K562 (cell line): ENCODE measurements around the gene PFKP. TPM values are rescaled to one million over a fixed set of nuclear protein-coding genes. Genes with fewer than 3 reads are reported as not detected.
A peak's percentile ranks its signal among the peaks of the same experiment; 100 is the strongest.

Experiments
- ATAC-seq: fragments of 200-7000 bp; cut with Tn5 transposase; 3 replicates; pipeline ENCODE4 v1.9.1; 2020; ENCODE audit warnings: moderate library complexity
- BruUV-seq: library from RNA; stranded (reverse); fragments of 400-500 nt; replicated peaks from 2 replicates; lab custom pipeline; 2021; lab: Mats Ljungman, UMichigan
- CTCF ChIA-PET: fragments of 300-600 bp; formaldehyde crosslinking; extraction: SDS; loops from one replicate; lab custom pipeline; 2021; ENCODE audit warnings: low intra/inter-chr PET ratio; lab: Yijun Ruan, JAX
- POLR2A ChIA-PET: fragments of 300-600, 350-650 bp; sonication (Branson Sonifier 250); formaldehyde crosslinking; extraction: SDS; loops from one replicate; lab custom pipeline; 2021; ENCODE audit warnings: antibody characterized with exemption, inconsistent platforms; lab: Yijun Ruan, JAX
- DNase-seq, 4 experiments: peaks; one replicate each; pipeline versions ENCODE4 v3.0.0 to v3.0.0-alpha.2; 2011 to 2018; ENCODE audit warnings: low spot score in 3 of 4, mixed read lengths in 3 of 4; ENCODE audit errors: extremely low read depth in 1 of 4
- FAIRE-seq: peaks from 2 replicates; lab custom pipeline; 2011; peaks lifted over from hg19 to GRCh38; lab: Jason Lieb, UNC
- H2AFZ ChIP-seq: 2 replicates; pipeline ENCODE4 v1.6.0; 2011; ENCODE audit warnings: low read depth, low read length, control low read depth, inconsistent platforms
- H3K27ac ChIP-seq: fragments of 200-600 bp; 3 replicates; pipeline ENCODE4 v1.8.0; 2011; ENCODE audit warnings: low read depth, mild to moderate bottlenecking, control low read depth, inconsistent platforms, low read length, moderate library complexity, mixed read lengths; ENCODE audit errors: extremely low read depth
- H3K27me3 ChIP-seq, 2 experiments: fragments of 300-600 bp in 1 of 2; 2 replicates in 1 of 2; 3 replicates in 1 of 2; pipeline versions ENCODE4 v1.6.0 to v1.8.0; 2011; ENCODE audit warnings: inconsistent platforms in 2 of 2, low read length in 2 of 2, mild to moderate bottlenecking in 1 of 2, mixed read lengths in 1 of 2, moderate library complexity in 1 of 2; ENCODE audit not compliant: control insufficient read depth in 2 of 2, insufficient read depth in 2 of 2
- H3K36me3 ChIP-seq: fragments of 300-600 bp; 3 replicates; pipeline ENCODE4 v1.8.0; 2011; ENCODE audit warnings: mild to moderate bottlenecking, low read length, inconsistent platforms; ENCODE audit not compliant: control insufficient read depth, insufficient read depth
- H3K4me1 ChIP-seq, 2 experiments: fragments of 200-600 bp in 1 of 2; replicated peaks in 1 of 2; 2 replicates in 1 of 2; 3 replicates in 1 of 2; pipeline versions ENCODE4 v1.5.1 to v1.8.0; 2011; ENCODE audit warnings: inconsistent platforms in 2 of 2, low read length in 2 of 2, mild to moderate bottlenecking in 1 of 2, mixed read lengths in 1 of 2, moderate library complexity in 1 of 2; ENCODE audit not compliant: control insufficient read depth in 2 of 2, insufficient read depth in 2 of 2
- H3K4me2 ChIP-seq: 2 replicates; pipeline ENCODE4 v1.6.1; 2011; ENCODE audit warnings: low read length, control low read depth, inconsistent platforms, mixed read lengths; ENCODE audit not compliant: insufficient read depth
- H3K4me3 ChIP-seq: fragments of 200-600 bp; sonication (generic), shearing (Covaris generic); 2 replicates; pipeline ENCODE4 v1.5.1; 2016; ENCODE audit warnings: control low read depth, inconsistent platforms
- H3K79me2 ChIP-seq: fragments of 200-600 bp; 3 replicates; pipeline ENCODE4 v1.8.0; 2011; ENCODE audit warnings: low read length, inconsistent platforms; ENCODE audit not compliant: control insufficient read depth, insufficient read depth
- H3K9ac ChIP-seq, 2 experiments: 2 replicates each; pipeline versions ENCODE4 v1.6.0 to v1.6.1; 2011; ENCODE audit warnings: low read depth in 2 of 2, low read length in 2 of 2, control low read depth in 1 of 2, inconsistent platforms in 1 of 2, mild to moderate bottlenecking in 1 of 2, mixed read lengths in 1 of 2; ENCODE audit not compliant: insufficient read depth in 1 of 2
- H3K9me1 ChIP-seq: one replicate; pipeline ENCODE4 v1.6.0; 2011; ENCODE audit warnings: inconsistent platforms, mild to moderate bottlenecking, low read length, moderate library complexity; ENCODE audit not compliant: control insufficient read depth, insufficient read depth
- H3K9me3 ChIP-seq: replicated peaks from 2 replicates; pipeline ENCODE4 v1.5.1; 2011; ENCODE audit warnings: low read depth, low read length, inconsistent platforms; ENCODE audit not compliant: control insufficient read depth, insufficient read depth
- H4K20me1 ChIP-seq: replicated peaks from 2 replicates; pipeline ENCODE4 v1.6.1; 2011; ENCODE audit warnings: low read length, inconsistent platforms, mixed read lengths; ENCODE audit not compliant: control insufficient read depth, insufficient read depth
- EGR1 ChIP-seq: fragments of 450-650 bp; conservative IDR thresholded peaks from 2 replicates; pipeline ENCODE4 v1.6.1; 2017; ENCODE audit warnings: mild to moderate bottlenecking
- ELF4 ChIP-seq: fragments of 450-650 bp; formaldehyde crosslinking; IDR thresholded peaks from 2 replicates; pipeline ENCODE4 v1.4.0; 2022; ENCODE audit warnings: missing genetic modification characterization
- ETV6 ChIP-seq, 3 experiments: fragments of 150-350 bp in 1 of 3; sonication (generic) in 1 of 3; formaldehyde crosslinking in 1 of 3; IDR thresholded peaks; 2 replicates each; pipeline versions ENCODE4 v1.6.1 to v1.8.0; 2014 to 2022; ENCODE audit warnings: borderline replicate concordance in 2 of 3, low read depth in 2 of 3, antibody characterized with exemption in 1 of 3, low read length in 1 of 3, mild to moderate bottlenecking in 1 of 3, missing genetic modification reagents in 1 of 3
- GATAD2A ChIP-seq: fragments of 450-650 bp; IDR thresholded peaks from 2 replicates; pipeline ENCODE4 v1.6.1; 2017
- HDAC6 ChIP-seq: IDR thresholded peaks from 2 replicates; pipeline ENCODE4 v1.6.1; 2012; ENCODE audit warnings: low read depth, mild to moderate bottlenecking, control low read depth, inconsistent platforms, low read length, moderate library complexity
- L3MBTL2 ChIP-seq: fragments of 450-650 bp; IDR thresholded peaks from 2 replicates; pipeline ENCODE4 v1.6.1; 2016; ENCODE audit warnings: mild to moderate bottlenecking, moderate library complexity
- NR2C2 ChIP-seq, 2 experiments: fragments of 200-800 bp in 1 of 2; sonication (Bioruptor generic) in 1 of 2; sonication (generic) in 1 of 2; formaldehyde crosslinking in 1 of 2; IDR thresholded peaks; 2 replicates each; pipeline versions ENCODE4 v1.6.1 to v1.8.0; 2016 to 2022; ENCODE audit warnings: mild to moderate bottlenecking in 1 of 2, missing compliant biosample characterization in 1 of 2, missing genetic modification characterization in 1 of 2, missing genetic modification reagents in 1 of 2
- ZNF778 ChIP-seq: fragments of 450-650 bp; formaldehyde crosslinking; IDR thresholded peaks from 2 replicates; pipeline ENCODE4 v1.4.0; 2020; ENCODE audit warnings: mild to moderate bottlenecking, moderate library complexity
- WGBS: fragments of 100-300 bp; shearing (Covaris generic); methylation state at CpG from one replicate; pipeline ENCODE4 v1.1.6; 2016; ENCODE audit warnings: low coverage, mixed read lengths; ENCODE audit not compliant: insufficient coverage; ENCODE audit errors: missing lambda C conversion rate; 5-methylcytosine and 5-hydroxymethylcytosine counted together
- in situ Hi-C: fragments of 300-500 bp; cut with MboI; formaldehyde crosslinking; loops from 4 replicates; pipeline ENCODE4 v1.15.0; 2018; ENCODE audit warnings: inconsistent platforms, mixed read lengths
- intact Hi-C: fragments of 100-400 bp; cut with micrococcal nuclease; formaldehyde crosslinking; loops from 2 replicates; pipeline ENCODE4 v1.14.2; 2022
- polyA plus RNA-seq, 8 experiments: library from polyadenylated mRNA; depleted of rRNA in 4 of 8; stranded (reverse) in 5 of 8; unstranded in 3 of 8; fragments of >200 nt; fragmentation: Nextera tagmentation in 2 of 8; fragmentation: Illumina TruSeq in 1 of 8; extraction: Ambion mirVana in 2 of 8; extraction: Trizol in 1 of 8; gene quantifications; 2 replicates each; pipeline versions ENCODE4 v1.2.1 to v1.2.3, GENCODE V29; 2011 to 2014; ENCODE audit warnings: inconsistent platforms in 1 of 8, missing spikeins in 1 of 8
- total RNA-seq, 7 experiments: library from RNA; depleted of rRNA in 6 of 7; stranded (reverse); fragments of >200 nt in 6 of 7; fragmentation: Illumina TruSeq in 2 of 7; extraction: Trizol in 2 of 7; gene quantifications; 2 replicates each; pipeline versions ENCODE4 v1.2.1 to v1.2.3, GENCODE V29; 2011 to 2021; ENCODE audit warnings: low replicate concordance in 1 of 7
- TF ChIP-seq, protein P1 (sequence below): fragments of 250-450 bp; sonication (Bioruptor Pico); IDR thresholded peaks from 2 replicates; pipeline ENCODE4 v1.4.0; 2020; ENCODE audit warnings: mild to moderate bottlenecking, moderate library complexity
- TF ChIP-seq, protein P2 (sequence below), 2 experiments: IDR thresholded peaks; 2 replicates each; pipeline ENCODE4 v1.6.1; 2011; ENCODE audit warnings: borderline replicate concordance in 1 of 2, control low read depth in 1 of 2, low read depth in 1 of 2, low read length in 1 of 2, mild to moderate bottlenecking in 1 of 2, mixed read lengths in 1 of 2, moderate library complexity in 1 of 2; ENCODE audit not compliant: insufficient read depth in 1 of 2, insufficient read length in 1 of 2, poor library complexity in 1 of 2, severe bottlenecking in 1 of 2; ENCODE audit errors: extremely low read depth in 1 of 2
- TF ChIP-seq, protein P3 (sequence below), 2 experiments: fragments of 450-650 bp; conservative IDR thresholded peaks; 2 replicates each; pipeline ENCODE4 v1.6.1; 2017; ENCODE audit warnings: mild to moderate bottlenecking in 2 of 2, moderate library complexity in 2 of 2

PFKP gene
- total and polyA plus RNA-seq, 9 of the 15 experiments (the other 6 are each of a cell fraction or from before 2014, with no cell fraction given) = 23.5 to 116 (median 62.1) TPM

DNA sequence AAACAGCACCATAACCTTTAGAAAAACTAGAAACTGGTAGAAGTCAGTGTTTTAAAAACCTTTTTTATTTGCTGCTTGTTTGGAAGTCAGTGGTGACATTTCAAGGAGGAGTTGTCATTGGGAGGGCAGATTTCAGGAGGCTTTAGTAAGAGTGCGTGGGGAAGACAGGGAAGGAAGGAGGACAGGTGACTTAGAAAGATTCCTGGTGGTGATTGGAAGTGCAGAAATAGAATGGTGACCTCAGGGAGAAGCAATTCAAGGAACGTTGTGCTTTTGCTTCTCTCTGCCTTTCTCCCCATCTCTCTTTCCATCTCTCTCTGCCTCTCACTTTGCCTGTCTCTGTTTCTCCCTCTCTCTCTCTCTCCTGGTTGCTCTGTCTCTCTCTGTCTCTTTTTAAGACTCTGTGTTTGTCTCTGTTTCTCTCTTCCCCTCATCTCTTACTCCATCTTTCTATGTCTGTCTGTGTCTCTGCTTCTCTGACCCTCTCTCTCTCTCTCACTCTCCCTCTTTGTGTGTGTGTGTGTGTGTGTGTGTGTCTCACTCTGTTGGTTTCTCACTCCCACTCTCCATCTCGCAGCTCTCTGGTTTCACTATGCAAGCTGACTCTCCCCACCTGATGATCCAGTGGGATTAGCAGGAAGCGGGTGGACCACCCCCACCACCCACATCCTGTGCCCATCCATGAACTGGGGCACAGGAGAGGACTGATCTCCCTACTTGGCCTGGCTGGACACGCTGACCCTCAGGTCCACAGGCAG, 10.9 kb upstream of the PFKP start (continued):
- TF ChIP-seq, protein P1, sequence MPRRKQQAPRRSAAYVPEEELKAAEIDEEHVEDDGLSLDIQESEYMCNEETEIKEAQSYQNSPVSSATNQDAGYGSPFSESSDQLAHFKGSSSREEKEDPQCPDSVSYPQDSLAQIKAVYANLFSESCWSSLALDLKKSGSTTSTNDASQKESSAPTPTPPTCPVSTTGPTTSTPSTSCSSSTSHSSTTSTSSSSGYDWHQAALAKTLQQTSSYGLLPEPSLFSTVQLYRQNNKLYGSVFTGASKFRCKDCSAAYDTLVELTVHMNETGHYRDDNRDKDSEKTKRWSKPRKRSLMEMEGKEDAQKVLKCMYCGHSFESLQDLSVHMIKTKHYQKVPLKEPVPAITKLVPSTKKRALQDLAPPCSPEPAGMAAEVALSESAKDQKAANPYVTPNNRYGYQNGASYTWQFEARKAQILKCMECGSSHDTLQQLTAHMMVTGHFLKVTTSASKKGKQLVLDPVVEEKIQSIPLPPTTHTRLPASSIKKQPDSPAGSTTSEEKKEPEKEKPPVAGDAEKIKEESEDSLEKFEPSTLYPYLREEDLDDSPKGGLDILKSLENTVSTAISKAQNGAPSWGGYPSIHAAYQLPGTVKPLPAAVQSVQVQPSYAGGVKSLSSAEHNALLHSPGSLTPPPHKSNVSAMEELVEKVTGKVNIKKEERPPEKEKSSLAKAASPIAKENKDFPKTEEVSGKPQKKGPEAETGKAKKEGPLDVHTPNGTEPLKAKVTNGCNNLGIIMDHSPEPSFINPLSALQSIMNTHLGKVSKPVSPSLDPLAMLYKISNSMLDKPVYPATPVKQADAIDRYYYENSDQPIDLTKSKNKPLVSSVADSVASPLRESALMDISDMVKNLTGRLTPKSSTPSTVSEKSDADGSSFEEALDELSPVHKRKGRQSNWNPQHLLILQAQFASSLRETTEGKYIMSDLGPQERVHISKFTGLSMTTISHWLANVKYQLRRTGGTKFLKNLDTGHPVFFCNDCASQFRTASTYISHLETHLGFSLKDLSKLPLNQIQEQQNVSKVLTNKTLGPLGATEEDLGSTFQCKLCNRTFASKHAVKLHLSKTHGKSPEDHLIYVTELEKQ = no peak
- TF ChIP-seq ELF4 (CRISPR knock-in tag) = no peak

DNA sequence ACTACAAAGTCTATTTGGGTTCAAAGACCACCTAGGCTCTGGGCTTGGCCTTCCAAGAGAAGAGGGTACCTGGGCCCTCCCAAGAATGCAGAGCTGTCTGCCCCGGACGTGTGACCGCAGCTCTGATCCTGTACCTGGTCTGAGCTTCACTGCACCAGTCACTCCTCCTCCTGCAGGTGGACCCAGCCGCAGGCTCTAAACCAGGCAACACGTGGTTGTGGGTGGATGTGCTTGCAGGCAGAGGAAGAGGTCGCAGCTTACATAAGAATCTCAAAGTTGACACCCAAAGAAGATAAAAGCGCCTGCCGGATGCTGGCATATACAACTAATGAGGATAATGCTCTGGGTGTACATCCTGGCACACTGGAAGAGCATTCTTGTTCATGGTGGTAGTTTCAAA, 9.4 kb upstream of the PFKP start:
- H3K9ac ChIP-seq = no peak overlapping the region
- peaks cover 2 to 19% of the 10 kb centered on the region in 2 experiments; a peak in 3 of 5 replicates for H3K27me3 ChIP-seq
- DNase-seq (no peak), ATAC-seq (peak; percentile 57), FAIRE-seq (no peak)
- no TSS peak for BruUV-seq
- peaks cover 0 to 17% of the 10 kb centered on the region in 2 experiments; a peak in 4 of 5 replicates for H3K4me1 ChIP-seq
- intact Hi-C loops = no loop called here
- H3K36me3 ChIP-seq = no peaks in the 10 kb centered on the region
- no peak overlapping the region for H3K4me3 ChIP-seq
- CTCF ChIA-PET = no interaction called here
- no peaks in the 10 kb centered on the region for H3K9me1 ChIP-seq
- no peak overlapping the region for H2AFZ ChIP-seq
- H3K4me2 ChIP-seq = no peak overlapping the region
- 17% methylated on average over 8 of the region's 8 CpGs for WGBS
- H3K27ac ChIP-seq = no peak overlapping the region
- H3K79me2 ChIP-seq = no peaks in the 10 kb centered on the region
- in situ Hi-C loops = no loop called here
- no peaks in the 10 kb centered on the region for H4K20me1 ChIP-seq
- POLR2A ChIA-PET = interaction anchor here (0.6 kb wide), 1 partner anchor 1251 kb away, joined by 3 read pairs; no protein-coding TSS in a partner anchor
- no peaks in the 10 kb centered on the region for H3K9me3 ChIP-seq
- TF ChIP-seq GATAD2A (no peak), L3MBTL2 (peak; percentile 74), ZNF778 (CRISPR knock-in tag) (no peak), EGR1 (peak; percentile 25; the same call in 1 of the 2 replicates), NR2C2 (CRISPR knock-in tag; IDR thresholded peaks at IDR 0.05) (no peak), NR2C2 (tag; IDR thresholded peaks at IDR 0.05) (no peak), ETV6 (IDR thresholded peaks at IDR 0.05; ENCODE audit: borderline replicate concordance in 1 of 2, low read depth in 2 of 2, low read length in 1 of 2) (no peak), ETV6 (CRISPR knock-in tag; IDR thresholded peaks at IDR 0.05; ENCODE audit: borderline replicate concordance) (no peak), HDAC6 (no peak)
- TF ChIP-seq, protein P2, sequence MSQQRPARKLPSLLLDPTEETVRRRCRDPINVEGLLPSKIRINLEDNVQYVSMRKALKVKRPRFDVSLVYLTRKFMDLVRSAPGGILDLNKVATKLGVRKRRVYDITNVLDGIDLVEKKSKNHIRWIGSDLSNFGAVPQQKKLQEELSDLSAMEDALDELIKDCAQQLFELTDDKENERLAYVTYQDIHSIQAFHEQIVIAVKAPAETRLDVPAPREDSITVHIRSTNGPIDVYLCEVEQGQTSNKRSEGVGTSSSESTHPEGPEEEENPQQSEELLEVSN (IDR thresholded peaks at IDR 0.05; ENCODE audit: borderline replicate concordance in 1 of 2, extremely low read depth in 1 of 2, insufficient read depth in 1 of 2, insufficient read length in 1 of 2, low read depth in 1 of 2, low read length in 1 of 2, poor library complexity in 1 of 2, severe bottlenecking in 1 of 2) = peak in 1 of 2 experiments; percentile 58
- TF ChIP-seq, protein P3, sequence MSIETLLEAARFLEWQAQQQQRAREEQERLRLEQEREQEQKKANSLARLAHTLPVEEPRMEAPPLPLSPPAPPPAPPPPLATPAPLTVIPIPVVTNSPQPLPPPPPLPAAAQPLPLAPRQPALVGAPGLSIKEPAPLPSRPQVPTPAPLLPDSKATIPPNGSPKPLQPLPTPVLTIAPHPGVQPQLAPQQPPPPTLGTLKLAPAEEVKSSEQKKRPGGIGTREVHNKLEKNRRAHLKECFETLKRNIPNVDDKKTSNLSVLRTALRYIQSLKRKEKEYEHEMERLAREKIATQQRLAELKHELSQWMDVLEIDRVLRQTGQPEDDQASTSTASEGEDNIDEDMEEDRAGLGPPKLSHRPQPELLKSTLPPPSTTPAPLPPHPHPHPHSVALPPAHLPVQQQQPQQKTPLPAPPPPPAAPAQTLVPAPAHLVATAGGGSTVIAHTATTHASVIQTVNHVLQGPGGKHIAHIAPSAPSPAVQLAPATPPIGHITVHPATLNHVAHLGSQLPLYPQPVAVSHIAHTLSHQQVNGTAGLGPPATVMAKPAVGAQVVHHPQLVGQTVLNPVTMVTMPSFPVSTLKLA (conservative IDR thresholded peaks at IDR 0.05) = peak in 1 of 2 experiments; percentile 38; a peak in 1 of 4 replicates
